ENCODE measurements around the gene IRX6. TPM values are rescaled to one million over a fixed set of nuclear protein-coding genes. Genes with fewer than 3 reads are reported as not detected.

Gene IRX6
- total and polyA plus RNA-seq, 2 of the 4 experiments (the other 2 are of a cell fraction), result not detected

DNA sequence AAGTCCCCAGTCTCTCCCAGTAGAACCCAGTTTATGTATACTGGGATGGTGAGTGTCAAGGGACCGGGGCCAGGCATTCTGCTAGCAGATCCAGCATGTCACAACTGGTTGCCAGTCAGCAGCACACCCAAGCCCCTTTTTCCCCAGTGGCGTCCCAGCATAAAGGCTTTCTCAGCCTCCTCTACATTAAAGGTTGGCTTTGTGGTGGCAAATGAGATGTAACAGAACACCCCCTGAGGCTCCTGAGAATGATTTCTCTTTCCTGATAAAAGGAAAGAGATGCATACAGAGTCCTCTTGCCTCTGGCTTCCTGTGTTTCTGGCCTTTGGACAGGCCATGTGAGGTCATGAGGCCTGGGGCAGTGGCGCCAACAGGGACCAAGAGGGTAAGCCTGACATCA lies 27.9 kb downstream of the IRX6 start:
- H3K27ac ChIP-seq (ENCODE audit: insufficient read depth, low read length), result no peak overlapping the region
- no peak for TF ChIP-seq MAZ (IDR thresholded peaks at IDR 0.05; ENCODE audit: borderline replicate concordance, low read depth, low read length)
- TF ChIP-seq BHLHE40 (IDR thresholded peaks at IDR 0.05; ENCODE audit: low read depth, low read length), result no peak
- TF ChIP-seq, protein P1, sequence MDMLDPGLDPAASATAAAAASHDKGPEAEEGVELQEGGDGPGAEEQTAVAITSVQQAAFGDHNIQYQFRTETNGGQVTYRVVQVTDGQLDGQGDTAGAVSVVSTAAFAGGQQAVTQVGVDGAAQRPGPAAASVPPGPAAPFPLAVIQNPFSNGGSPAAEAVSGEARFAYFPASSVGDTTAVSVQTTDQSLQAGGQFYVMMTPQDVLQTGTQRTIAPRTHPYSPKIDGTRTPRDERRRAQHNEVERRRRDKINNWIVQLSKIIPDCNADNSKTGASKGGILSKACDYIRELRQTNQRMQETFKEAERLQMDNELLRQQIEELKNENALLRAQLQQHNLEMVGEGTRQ (IDR thresholded peaks at IDR 0.05; ENCODE audit: low read depth, low read length), result no peak
- TF ChIP-seq RCOR1 (IDR thresholded peaks at IDR 0.05; ENCODE audit: insufficient replicate concordance, low read length), result no peak
- no peak for TF ChIP-seq MXI1 (IDR thresholded peaks at IDR 0.05; ENCODE audit: borderline replicate concordance, low read depth, low read length)
- TF ChIP-seq ELK1 (IDR thresholded peaks at IDR 0.05; ENCODE audit: borderline replicate concordance, low read depth, low read length), result no peak
- no peak for TF ChIP-seq MAFK (IDR thresholded peaks at IDR 0.05; ENCODE audit: low read depth, low read length)
- no peak for TF ChIP-seq CHD1 (IDR thresholded peaks at IDR 0.05; ENCODE audit: low read depth, low read length)
- no peak for TF ChIP-seq NFE2L2 (IDR thresholded peaks at IDR 0.05; ENCODE audit: low read depth, low read length)
- TF ChIP-seq FOS (IDR thresholded peaks at IDR 0.05; ENCODE audit: low read depth, low read length), result no peak
- TF ChIP-seq CTCF (conservative IDR thresholded peaks at IDR 0.05; ENCODE audit: low read depth, low read length), result no peak
- TF ChIP-seq SMC3 (IDR thresholded peaks at IDR 0.05; ENCODE audit: low read depth, low read length), result no peak
- no peak for TF ChIP-seq POLR2A (IDR thresholded peaks at IDR 0.05; ENCODE audit: low read depth, low read length)
- TF ChIP-seq RFX5 (IDR thresholded peaks at IDR 0.05; ENCODE audit: low read depth, low read length), result no peak
- no peak for TF ChIP-seq RAD21 (IDR thresholded peaks at IDR 0.05; ENCODE audit: low read length)
- no peak for TF ChIP-seq CEBPB (IDR thresholded peaks at IDR 0.05; ENCODE audit: low read depth, low read length)
- H3K9ac ChIP-seq (ENCODE audit: low read depth, low read length), result no peak overlapping the region
- ChIA-PET CTCF (no interaction called here), POLR2A (ENCODE audit: unreplicated experiment) (no interaction called here)
- H2AK5ac ChIP-seq (ENCODE audit: low read depth, low read length), result no peak overlapping the region
- intact Hi-C loops (cut with micrococcal nuclease), result no loop called here
- H3K4me1 ChIP-seq (ENCODE audit: control insufficient read depth, insufficient read depth, low read length), result no peaks in the 10 kb centered on the region
- H2BK15ac ChIP-seq (ENCODE audit: low read depth, low read length), result no peak overlapping the region
- H2BK20ac ChIP-seq (ENCODE audit: low read depth, low read length), result no peak overlapping the region
- H2AK9ac ChIP-seq (replicated peaks; ENCODE audit: low read depth, low read length, poor library complexity), result no peak overlapping the region
- no peak overlapping the region for H3K18ac ChIP-seq (ENCODE audit: low read depth, low read length)
- no peak overlapping the region for H3K4me3 ChIP-seq (ENCODE audit: insufficient read depth, low read depth, low read length)
- no peak overlapping the region for H3K4me2 ChIP-seq (ENCODE audit: low read depth, low read length)
- DNase-seq (no peak), ATAC-seq (ENCODE audit: low read depth) (no peak)
- no TSS peak for BruUV-seq (replicated peaks)
- no peaks in the 10 kb centered on the region for H4K20me1 ChIP-seq (ENCODE audit: insufficient read depth, low read length)
- no peaks in the 10 kb centered on the region for H3K9me3 ChIP-seq (ENCODE audit: control insufficient read depth, insufficient read depth, low read length)
- H3K27me3 ChIP-seq (ENCODE audit: control insufficient read depth, insufficient read depth, low read length), result no peaks in the 10 kb centered on the region
- dilution Hi-C loops (cut with HindIII; ENCODE audit: low sequenced_read_pairs, unreplicated experiment), result no loop called here
- H2BK120ac ChIP-seq (ENCODE audit: low read depth, low read length), result no peak overlapping the region
- no peak overlapping the region for H3K4ac ChIP-seq (ENCODE audit: low read depth, low read length)
- no peak overlapping the region for H4K5ac ChIP-seq (ENCODE audit: low read depth, low read length)
- in situ Hi-C loops (cut with MboI; ENCODE audit: low sequenced_read_pairs), result no loop called here
- H3K79me1 ChIP-seq (ENCODE audit: low read depth in 1 of 2, low read length in 2 of 2), result no peaks in the 10 kb centered on the region
- no peak overlapping the region for H2AFZ ChIP-seq (replicated peaks; ENCODE audit: low read length, poor library complexity)
- H3K56ac ChIP-seq (ENCODE audit: extremely low read depth, insufficient read depth, low read length), result no peak overlapping the region
- H4K91ac ChIP-seq (ENCODE audit: insufficient read depth, low read depth, low read length), result no peak overlapping the region
- no peak overlapping the region for H3K14ac ChIP-seq (replicated peaks; ENCODE audit: low read depth, low read length)
- no CpG with 5 or more reads among the region's 3 CpGs for WGBS, 2 experiments (ENCODE audit: extremely low coverage in 2 of 2, insufficient read length in 1 of 2)
- H4K8ac ChIP-seq (ENCODE audit: low read depth in 2 of 2, low read length in 2 of 2), result no peak overlapping the region
- H3K36me3 ChIP-seq (ENCODE audit: control insufficient read depth, insufficient read depth, low read length), result no peaks in the 10 kb centered on the region
- no peaks in the 10 kb centered on the region for H3K9me1 ChIP-seq (ENCODE audit: insufficient read depth, low read length)
- no peak overlapping the region for H2BK5ac ChIP-seq (ENCODE audit: low read depth, low read length, poor library complexity, severe bottlenecking)
- H3K23ac ChIP-seq (ENCODE audit: low read depth, low read length), result no peak overlapping the region
